ENCODE data around the gene TPRG1.

The TPRG1 gene, protein sequence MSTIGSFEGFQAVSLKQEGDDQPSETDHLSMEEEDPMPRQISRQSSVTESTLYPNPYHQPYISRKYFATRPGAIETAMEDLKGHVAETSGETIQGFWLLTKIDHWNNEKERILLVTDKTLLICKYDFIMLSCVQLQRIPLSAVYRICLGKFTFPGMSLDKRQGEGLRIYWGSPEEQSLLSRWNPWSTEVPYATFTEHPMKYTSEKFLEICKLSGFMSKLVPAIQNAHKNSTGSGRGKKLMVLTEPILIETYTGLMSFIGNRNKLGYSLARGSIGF

DNA sequence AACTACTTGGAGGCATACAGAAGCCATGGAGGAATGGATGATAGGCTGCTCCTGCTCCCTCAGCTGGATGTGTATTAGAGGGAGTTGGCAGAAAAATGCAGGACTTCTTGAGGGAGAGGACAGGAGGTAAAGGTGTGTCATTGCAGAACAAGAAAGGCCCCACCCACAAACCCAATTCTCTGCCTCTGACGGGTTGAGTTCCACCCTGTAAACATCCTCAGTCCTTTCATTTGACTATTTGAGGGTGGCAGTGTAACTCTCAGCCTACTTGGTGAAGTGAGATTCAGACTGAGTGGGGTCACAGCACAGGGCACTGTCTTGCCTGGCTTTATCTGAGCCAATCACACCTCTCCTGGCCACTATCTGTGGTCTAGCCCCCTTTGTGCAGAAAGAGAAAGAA, at the start of gene TPRG1:
TPRG1 (plus strand) TSS at position 265 of the 400 bp plus-strand sequence. CDS start 35,414 bp downstream, outside the sequence.
- DNase-seq (ENCODE audit: low spot score) = no peak

DNA sequence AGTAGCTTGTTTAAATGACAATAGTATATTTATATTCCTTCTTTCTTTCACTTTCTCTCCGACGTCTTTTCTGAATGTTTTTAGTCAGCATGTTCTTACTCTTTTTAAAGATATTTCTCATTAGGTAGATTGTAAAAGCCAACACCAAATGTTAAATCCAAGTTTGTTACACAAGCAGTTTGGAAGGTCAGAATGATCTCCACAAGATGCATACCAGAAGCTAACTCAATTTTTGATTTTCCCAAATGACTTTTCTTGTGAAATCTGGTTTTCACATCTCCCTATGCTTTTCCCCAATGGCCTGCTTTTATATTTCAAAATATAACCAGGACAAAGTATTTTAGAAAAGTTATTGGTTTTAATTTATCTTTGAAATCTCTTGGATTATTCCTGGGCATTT, 49.7 kb upstream of the TPRG1 start:
- DNase-seq (ENCODE audit: low spot score) = no peak

DNA sequence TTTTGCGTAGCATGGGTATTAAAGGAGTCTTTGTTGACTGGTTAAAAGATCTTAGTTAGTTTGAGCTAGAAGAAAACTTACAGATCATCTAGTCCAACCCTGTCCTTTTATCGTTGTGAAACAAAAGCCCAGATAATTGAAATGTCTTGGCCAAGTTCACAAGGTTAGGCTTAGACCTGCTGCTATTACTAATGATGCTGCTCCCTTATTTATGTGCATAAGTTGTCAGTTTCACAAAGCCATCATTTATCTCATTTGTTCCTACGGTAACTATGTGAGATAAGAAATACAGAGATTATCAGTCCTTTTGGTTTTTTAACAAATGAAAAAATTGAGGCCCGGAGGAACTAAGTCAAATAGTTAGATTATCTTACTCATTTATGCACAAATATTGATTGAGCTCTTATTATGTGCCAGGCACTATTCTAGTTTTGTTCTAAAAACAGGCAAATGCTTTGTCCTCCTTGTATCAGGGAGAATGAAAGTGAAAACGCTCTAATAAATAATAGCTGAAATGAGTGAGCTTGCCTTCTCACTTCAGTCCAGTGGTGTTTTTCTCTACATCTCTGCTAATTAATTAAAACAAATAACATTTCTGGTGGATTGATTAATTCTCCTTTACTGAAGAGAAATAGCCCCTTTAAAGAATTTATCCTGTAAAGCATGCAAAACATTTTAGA, 49.1 kb upstream of the TPRG1 start:
- DNase-seq (ENCODE audit: low spot score) = no peak

DNA sequence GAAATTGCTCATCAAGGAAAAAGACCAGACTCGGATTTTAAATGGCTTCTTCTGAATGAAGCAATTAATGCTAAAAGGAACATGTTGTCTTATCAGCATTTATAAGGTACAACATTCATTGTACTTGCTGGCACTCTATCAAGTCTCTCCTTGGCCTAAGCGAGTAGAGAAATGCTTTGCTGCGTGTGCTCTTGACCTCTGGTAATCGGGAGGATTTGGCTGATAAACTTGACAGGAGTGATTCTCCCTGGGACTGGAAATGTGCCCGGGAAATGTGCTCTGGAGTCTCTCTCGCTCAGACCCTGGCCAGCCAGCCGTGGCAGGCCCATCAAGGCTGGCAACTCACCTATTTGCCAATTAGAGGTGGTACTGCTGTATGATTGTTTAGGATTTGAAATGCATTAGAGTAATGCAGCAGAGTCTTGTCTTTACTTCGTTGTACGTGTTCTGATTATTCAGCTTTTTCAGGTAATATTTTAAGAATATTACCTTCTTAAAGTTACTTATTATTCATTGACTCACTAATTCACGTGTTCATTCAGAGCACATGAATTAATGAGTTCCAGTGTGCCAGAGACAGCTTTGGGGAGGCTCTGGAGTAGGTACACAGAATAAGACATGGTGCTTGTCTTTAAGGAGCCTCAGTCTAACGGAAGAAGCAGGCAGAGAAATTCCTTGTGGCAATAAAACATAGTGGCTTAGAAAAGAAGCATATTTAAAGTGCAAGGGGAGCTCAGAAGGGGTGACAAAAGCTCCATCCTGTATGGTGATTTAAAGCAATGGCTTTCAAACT, 48.0 kb upstream of the TPRG1 start:
- no peak for DNase-seq (ENCODE audit: low spot score)

DNA sequence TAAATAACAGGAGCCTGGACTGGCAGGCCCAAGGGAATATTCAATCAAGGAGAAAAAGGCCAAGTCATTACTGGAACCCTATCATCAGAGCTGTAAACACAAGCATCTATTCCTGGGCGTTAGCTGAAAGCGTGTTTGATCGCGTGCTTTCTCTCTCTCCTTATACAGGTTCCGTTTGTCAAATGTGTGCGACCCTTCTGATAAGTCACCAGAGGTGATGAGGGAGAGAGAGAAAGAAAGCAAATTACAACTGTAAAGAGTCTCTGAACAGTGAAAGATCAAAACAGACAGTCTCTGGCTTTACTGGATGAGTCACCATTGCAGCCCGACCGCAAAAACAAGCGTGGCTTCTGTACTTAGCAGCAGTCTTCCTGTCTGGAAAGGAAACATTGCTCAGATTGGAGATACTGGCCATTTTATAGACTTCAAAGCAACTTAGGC, 39.5 kb upstream of the TPRG1 start:
- no peak for DNase-seq (ENCODE audit: low spot score)

DNA sequence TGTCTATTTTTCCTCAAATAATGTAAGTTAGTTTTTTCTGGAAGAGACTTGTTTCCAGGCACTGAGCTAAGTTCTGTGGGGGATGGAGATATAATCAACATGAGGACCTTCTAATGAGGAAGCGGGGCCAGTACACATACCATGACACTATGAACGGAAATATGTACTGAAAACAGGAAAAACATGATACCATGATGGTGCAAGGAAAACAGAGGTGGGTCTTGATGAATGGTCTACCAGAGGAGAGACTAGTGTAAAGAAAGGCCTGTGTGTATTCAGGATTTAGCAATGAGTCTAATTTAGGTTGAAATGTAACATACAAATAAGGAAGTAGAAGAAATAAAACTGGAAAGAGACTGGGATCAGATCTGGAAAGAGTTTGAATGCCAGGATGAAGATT, 38.9 kb upstream of the TPRG1 start:
- no peak for DNase-seq (ENCODE audit: low spot score)

DNA sequence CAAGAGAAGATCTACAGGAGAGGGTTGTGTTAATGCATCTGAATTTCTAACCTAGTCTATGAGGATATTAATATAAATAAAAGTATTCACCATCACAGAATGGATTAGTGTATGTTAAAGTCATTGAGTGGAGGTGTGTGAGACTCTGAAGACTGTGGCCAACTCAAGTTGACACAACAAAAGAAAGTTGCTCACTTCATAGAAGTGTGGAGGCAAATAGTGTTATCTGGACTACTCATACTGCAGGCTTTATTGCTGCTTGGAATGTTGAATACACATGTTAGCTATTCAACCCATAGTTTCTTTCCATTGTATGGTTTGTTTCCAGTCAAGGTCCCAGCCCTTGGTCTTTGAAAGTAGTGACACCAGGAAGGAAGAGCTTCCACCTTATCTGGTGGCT, 38.0 kb upstream of the TPRG1 start:
- no peak for DNase-seq (ENCODE audit: low spot score)

DNA sequence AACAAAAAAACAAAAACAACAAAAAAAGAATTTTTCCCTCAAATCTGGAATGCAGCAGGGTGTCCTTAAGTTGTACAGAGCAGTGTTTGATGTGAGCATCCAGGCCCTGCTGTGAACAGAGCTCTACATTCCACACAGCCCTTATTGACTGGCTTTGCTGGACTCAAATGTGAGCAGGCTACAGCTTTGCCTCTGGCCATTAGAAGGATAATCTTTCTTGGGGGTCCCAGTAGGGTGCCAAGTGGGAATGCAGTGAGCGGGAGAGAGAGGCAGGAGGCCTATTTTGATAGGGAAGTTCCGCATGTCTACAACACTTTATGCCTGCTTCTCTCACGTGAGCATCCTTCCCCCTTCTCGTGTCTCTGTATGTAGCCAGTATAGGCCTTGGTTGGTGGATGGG, 34.4 kb upstream of the TPRG1 start:
- no peak for DNase-seq (ENCODE audit: low spot score)

DNA sequence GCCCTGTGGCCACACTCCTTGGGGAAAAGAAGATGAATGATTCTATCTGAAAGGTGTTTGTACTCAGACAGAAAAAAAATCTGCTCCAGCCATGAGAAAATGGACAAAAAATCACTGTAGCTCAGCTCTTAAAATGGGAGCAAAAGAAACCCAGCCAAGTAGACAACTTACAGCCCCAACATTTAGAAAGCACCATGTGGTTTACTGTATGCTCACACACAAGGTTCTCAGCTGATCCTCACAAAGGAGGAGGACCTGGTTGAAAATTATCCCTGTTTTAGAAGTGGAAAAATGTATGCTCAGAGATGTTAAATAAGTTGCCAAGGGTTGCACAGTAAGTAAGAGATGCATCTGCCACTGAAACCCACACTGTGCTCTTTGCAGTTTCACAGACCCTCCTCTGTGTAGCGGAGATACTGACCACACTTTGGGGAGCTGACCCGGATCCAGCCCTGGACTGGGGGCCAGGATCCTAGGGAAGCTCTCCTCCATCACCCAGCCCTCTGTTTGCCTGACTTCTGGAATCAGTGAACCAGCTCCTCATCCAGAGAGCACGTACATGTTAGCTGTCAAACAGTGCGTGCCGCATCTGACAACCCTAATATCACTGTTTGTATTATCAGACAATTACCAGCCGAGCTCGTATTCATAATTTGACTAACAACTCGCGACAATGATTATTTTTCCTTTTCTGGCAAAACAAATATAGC, 32.7 kb upstream of the TPRG1 start:
- no peak for DNase-seq (ENCODE audit: low spot score)

DNA sequence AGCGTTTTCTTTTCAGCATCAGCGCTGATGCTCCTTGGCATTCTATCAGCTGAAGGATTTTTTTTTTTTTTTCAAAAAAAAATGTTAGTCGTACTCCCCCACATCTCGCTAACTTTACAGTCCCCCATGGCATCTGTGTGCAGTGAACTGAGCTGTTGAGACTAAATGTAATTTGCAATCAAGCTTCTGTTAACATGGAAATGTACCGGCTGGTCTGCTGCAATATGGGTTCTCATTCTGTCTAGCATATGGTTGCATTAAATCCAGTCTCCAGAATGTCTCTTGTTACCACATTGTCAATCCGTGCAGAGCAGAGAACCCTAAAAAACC, 32.2 kb upstream of the TPRG1 start:
- no peak for DNase-seq (ENCODE audit: low spot score)

DNA sequence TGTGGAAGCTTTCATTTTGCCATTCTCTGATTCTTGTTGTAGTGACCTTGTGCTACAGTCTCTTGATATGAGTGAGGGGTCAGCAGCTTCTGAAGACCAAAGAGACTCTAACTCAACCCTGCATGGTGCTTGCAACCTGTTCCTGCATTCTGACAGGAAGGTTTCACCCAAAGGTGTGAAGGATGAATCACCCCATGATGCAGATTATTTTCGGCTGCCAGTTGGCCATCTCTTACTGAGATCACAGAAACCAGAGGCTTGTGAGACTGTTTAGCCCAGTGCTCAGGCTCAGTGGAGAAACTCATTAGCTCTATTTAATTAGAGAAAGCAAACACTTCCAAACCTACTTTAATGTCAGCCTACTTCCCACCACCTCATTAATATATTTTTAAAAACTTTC, 29.2 kb upstream of the TPRG1 start:
- DNase-seq (ENCODE audit: low spot score) = no peak

DNA sequence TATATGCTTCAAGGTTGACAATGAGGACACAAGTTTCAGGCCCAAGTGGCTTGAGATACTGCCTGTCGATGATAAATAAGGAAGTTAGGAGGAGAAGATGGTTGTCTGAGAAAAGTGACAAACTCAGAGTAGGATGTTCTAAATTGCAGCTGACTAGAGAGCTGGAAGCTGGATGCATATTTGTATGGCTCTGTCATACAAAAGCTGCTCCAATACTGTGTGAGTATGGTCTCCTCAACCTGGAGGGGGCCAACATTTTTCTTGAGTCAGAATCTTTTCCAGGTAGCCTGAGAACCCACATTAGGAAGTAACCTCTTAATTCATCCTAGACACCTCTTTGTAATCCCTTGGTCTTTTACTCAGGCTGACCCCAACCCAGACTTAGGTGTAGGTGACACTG, 28.4 kb upstream of the TPRG1 start:
- no peak for DNase-seq (ENCODE audit: low spot score)

DNA sequence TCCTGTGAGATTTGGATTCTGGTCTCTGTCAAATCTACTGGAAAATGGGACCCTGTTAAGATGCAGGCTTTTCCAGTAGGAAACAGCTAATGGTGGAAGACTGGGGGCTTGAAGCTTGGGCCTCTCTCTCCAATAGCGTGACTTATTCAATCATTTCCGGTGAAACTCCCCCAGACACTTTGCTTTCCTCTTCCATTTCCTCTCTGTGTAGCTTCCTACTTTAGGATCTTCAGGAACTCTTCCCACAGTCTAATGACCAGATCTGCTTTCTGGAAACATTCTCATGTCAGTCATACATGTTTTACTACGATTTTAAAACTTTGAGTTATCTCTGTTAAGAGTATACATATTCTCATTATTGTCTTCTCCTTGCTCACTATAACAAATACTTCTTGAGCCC, 28.0 kb upstream of the TPRG1 start:
- no peak for DNase-seq (ENCODE audit: low spot score)

DNA sequence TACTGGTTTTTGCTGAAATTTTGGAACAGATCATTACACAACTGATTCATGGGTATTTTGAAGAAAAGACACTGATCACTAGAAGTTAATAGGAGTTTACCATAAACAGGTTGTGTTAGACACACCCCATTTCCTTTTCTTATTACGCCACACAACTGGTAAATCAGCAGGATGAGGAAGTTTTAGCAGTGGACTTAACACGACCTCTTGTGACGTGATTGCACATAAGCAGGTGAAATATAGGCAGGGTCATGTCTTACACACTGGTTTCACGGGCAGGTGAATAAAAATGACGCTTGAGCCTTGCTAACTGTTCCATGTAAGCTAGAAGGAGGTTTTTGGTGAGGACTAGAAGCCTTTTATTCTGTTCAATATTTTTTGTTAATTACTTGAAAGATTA, 27.1 kb upstream of the TPRG1 start:
- no peak for DNase-seq (ENCODE audit: low spot score)

DNA sequence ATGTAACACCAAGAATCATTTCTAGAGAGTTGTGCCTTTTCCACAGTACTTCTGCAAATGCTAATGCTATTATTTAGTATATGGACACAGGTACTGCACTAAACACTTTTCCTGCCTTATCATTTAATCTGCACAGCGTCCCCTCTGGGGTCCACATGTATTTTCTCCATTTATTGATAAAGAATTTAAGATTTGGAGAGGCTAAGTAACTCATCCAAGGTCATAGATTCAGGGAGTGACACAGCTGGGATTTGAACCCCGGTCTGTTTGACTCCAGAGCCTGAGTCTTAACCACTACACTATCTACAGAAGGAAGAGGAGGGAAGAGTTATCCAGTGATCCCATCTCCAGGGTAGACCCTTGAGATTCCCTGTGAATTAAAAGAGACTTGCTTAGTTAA, 24.9 kb upstream of the TPRG1 start:
- no peak for DNase-seq (ENCODE audit: low spot score)

DNA sequence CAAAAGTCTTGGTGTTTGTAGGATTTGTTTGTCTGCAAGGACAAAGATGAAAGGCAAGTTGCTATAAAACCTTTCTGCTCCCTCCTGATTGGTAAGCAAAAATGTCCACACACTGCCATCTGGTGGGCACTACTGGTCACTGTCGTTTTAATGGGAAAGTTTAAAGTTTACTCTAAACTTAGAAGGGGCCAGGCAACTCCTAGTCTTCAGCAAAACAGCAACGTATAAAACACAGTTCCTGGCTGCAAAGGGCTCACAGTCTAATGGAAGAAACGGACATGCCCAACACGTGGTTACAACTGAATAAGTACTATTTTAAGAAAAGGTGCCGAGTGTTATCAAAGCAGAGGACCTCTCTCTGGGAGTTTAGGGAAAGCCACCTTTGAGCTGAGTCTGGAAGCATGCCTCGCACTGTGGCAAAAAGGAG, 23.7 kb upstream of the TPRG1 start:
- peak; percentile 30 for DNase-seq (ENCODE audit: low spot score)

DNA sequence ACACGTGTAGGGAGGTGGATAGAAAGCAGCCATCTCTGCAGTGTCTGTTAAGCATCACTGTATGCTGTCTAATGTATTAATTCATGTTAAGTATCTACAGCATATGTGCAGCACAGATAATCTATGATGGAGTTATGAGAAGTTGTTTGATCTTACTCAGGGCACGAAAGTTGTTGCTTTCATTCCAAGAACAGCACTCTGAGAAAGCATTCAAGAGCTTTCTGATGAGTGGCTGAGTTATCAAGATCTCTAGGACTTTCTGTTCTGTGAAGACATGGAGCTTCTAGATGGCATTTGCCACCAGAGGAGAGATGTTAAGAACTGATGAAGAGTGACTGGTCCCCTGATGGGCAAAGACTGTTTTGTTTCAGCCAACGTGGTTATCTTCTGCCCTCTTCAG, 22.6 kb upstream of the TPRG1 start:
- no peak for DNase-seq (ENCODE audit: low spot score)

DNA sequence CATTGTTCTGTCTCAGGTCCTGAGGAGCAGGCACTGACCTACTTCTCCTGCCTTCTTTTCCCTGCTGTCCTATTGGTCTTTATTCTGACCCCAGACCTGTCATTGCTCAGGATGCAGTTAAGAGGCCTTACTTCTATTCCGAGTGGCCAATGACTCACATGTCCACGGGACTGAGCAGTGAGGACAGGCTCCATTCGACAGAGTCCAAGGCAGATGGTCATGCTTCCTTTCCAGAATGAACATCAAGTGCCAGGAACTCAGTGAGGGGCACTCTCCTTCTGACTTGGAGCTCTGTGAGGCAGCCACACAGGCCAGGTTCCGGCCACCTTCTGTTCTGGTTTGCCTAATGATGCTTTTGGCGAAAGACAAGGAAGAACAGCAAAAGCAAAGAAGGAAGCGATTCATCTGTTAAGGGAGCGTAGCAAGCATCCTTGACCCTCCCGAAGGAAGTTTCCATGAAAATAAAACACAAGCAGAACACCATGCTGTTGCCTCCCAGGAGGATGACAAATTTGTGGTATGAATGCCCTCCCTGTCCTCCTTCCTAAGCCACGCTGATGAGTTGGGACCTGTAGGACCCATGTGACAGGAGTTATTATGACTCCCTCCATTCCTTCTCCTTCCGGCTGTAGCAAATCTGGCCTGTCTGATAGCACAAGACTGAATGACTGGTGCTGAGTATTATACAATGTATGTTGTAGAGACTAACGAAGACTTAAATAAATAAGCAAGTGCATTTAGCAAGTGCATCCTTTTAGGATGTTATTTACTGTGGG, 14.4 kb upstream of the TPRG1 start:
- no peak for DNase-seq (ENCODE audit: low spot score)

DNA sequence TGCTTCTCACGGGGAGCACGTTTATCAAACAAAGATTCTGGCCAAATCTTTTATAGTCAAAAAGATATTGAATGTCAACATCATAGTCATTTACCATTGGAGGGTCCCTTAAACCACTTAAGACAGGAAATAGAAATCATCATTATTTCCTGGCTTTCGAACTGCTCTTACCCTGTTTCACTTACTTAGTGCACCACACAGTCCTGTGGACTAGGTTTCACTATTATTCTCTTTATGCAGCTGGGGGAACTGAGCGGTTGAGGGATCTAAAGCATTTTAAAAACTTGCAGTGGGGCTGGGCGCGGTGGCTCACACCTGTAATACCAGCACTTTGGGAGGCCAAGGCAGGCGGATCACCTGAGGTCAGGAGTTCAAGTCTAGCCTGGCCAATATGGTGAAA, 13.7 kb upstream of the TPRG1 start:
- no peak for DNase-seq (ENCODE audit: low spot score)

DNA sequence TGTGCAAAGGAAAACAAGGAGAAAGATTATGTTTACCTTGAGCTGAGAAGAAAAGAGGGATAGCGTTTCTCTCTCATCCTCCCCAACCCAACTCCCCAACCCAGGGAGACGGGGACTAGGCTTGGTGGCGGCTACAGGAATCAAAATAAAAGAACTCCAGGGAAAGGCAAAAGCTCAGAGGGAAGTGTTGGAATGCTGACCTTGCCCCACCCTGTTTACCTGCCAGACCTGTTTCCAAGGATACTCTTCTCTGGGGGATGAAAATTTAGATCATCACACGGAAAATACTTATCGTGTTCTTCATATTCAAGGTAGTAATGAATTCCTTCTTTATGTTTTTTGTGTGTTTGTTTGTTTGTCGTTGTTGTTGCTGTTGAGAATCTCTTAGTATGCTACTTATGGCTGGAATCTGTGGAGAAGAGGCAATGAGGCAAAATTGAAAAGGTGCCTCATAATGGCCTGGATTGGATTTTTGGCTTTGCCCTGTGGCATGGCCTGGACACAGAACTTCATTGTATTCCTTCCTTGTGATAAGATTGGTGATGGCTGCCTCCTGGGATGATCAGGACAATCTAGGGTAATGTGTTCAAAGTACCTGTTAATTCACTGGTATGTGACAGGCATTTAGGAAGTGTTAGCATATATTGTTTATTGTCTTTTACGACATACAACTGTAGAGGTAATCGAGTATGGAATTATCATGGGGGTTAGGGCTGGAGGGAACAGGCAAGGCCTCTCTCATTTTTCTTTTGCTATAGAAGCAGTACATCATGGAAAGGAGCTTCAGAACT, 11.1 kb upstream of the TPRG1 start:
- no peak for DNase-seq (ENCODE audit: low spot score)

DNA sequence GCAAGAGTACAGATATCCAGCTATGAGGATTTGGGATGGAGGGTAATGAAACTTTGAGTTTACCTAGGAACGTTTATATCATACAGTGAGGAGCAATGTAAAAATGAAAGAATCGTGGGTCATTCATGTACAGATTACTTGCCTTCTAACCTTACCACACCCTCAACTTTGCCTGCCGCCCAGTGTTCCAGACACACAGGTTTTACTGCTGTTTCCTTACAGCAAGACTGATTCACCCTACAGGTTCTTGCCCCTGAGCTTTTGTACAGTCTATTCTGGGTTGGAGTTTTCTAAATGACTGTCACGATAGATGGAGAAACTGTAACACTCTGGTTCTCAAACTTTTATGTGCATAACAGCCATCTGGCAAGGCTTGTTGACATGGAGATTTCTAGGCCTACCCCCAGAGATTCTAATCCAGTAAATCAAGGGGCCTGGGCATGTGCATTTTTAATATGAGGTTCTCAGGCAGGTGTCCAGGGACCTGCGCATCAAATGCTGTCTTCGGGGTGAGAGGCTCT, 6.6 kb upstream of the TPRG1 start:
- no peak for DNase-seq (ENCODE audit: low spot score)

All from hematopoietic multipotent progenitor cell treated with erythropoietin and hydrocortisone succinate and interleukin-3 and kit ligand, for 15 days (in vitro differentiated cells).